Subcutaneous adipose tissue (tissue), 4 donors: ENCODE data around the gene PRDM16. TPM values are rescaled to one million over a fixed set of nuclear protein-coding genes. Genes with fewer than 3 reads are reported as not detected.

Experiments used
- CTCF ChIP-seq: fragments of 450-650 bp; IDR thresholded peaks from one replicate; pipeline ENCODE4 v1.5.1; 2016; ENCODE audit warnings: low read depth, mild to moderate bottlenecking, control low read depth, antibody characterized with exemption, moderate library complexity
- total RNA-seq, 4 donors: library from RNA; depleted of rRNA; stranded (reverse); fragments of >200 nt; gene quantifications; one replicate each; pipeline ENCODE4 v1.1.0, GENCODE V29; 2016

PRDM16 gene
- total RNA-seq, 4 donors from 2014 or later = 0.82 to 1.7 (median 1.1) TPM

- TF ChIP-seq CTCF = no peak
Observed at GRCh38 chr1:3097861-3098260, 28.9 kb downstream of the PRDM16 start.

GRCh38 chr1:3099861-3100260 is 30.9 kb downstream of the PRDM16 start:
- no peak for TF ChIP-seq CTCF

- TF ChIP-seq CTCF = no peak
Observed at GRCh38 chr1:3101124-3101939, 32.3 kb downstream of the PRDM16 start.

GRCh38 chr1:3102641-3103040 is 33.6 kb downstream of the PRDM16 start:
- no peak for TF ChIP-seq CTCF

- no peak for TF ChIP-seq CTCF
Observed at GRCh38 chr1:3103967-3104677, 35.1 kb downstream of the PRDM16 start.

GRCh38 chr1:3105167-3105863 is 36.3 kb downstream of the PRDM16 start:
- TF ChIP-seq CTCF = no peak

GRCh38 chr1:3106216-3106615 is 37.2 kb downstream of the PRDM16 start:
- TF ChIP-seq CTCF = no peak
